Kidney capillary endothelial cell (primary cell): ENCODE data around the gene RALA.
A peak's percentile ranks its signal among the peaks of the same experiment; 100 is the strongest.

ENCODE experiments used
- DNase-seq: peaks from one replicate; pipeline ENCODE4 v3.0.0-alpha.2; 2018; ENCODE audit warnings: low spot score

RALA gene, protein sequence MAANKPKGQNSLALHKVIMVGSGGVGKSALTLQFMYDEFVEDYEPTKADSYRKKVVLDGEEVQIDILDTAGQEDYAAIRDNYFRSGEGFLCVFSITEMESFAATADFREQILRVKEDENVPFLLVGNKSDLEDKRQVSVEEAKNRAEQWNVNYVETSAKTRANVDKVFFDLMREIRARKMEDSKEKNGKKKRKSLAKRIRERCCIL

DNA sequence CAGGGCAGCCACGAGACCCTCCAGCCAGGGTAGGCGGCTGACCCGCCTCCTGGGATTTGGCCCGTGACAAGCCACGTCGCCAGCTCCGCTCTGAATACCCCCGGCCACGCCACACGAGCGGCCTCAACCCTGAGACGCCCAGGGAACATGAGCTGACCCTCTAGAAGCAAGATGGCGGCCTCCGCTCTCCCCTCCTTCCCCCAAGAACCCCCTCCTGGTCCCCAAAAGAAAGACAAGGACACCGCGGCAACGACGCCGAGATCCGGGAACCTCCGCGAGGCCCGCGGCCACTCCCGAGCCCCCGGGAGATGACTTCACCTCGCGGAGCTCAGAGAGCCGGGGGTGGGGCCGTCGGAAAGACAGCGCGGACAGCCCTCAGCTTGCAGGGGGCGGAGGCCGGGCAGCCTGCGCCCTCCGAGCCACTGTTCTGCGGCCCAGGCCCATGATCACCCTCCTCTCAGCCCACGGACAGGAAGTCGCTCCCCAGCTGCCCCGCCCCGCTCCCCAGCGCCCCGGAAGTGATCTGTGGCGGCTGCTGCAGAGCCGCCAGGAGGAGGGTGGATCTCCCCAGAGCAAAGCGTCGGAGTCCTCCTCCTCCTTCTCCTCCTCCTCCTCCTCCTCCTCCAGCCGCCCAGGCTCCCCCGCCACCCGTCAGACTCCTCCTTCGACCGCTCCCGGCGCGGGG is at the start of gene RALA:
RALA (plus strand) TSS at position 526 of the 685 bp plus-strand sequence. CDS start 63,096 bp downstream, outside the sequence.
- DNase-seq, result peak; percentile 70

DNA sequence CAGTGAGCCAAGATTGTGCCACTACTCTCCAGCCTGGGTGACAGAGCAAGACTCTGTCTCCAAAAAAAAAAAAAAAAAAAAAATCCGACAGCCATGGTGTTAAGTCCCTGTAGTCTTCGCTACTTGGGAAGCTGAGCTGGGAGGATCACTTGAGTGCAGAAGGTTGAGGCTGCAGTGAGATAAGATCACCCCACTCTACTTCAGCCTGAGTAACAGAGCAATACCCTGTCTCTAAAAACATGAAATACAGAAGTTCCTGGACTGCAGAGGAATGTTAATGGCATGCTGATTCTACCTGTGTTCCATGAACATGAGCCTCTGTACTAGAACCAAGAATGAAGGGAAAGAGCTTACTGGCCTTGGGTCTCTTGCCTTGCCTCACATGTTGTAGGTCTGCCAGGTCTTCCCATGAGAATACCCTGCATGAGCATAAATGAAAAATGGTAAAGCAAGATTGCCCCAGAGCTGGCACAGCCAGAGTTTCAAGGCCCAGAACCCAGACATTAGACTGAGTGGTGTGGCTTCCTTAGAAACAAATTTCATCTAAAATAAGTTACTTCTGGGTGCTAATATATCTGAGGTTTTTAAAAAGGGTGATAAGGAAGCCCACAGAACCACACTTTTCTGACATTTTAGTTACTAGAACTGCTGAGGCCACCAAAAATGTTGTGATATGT is 48.6 kb upstream of the RALA start:
- no peak for DNase-seq

DNA sequence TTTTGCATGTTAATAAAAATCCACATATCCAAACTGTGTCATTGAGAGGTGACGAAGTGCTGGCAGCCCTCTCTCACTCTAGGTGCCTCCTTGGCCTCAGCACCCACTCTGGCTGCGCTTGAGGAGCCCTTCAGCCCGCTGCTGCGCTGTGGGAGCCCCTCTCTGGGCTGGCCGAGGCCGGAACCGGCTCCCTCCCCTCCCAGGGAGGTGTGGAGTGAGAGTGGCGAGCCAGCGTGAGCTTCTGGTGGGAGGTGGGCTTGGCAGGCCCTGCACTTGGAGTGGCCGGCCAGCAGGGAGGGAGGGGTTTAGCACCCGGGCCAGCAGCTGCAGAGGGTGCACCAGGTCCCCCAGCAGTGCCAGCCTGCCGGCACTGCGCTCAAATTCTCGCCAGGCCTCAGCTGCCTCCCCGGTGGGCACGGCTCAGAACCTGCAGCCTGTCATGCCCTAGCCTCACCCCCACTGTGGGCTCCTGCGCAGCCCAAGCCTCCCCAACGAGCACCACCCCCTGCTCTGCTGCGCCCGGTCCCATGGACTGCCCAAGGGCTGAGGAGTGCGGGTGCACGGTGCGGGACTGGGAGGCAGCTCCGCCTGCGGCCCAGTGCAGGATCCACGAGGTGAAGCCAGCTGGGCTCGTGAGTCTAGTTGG is 46.0 kb upstream of the RALA start:
- DNase-seq, result no peak

DNA sequence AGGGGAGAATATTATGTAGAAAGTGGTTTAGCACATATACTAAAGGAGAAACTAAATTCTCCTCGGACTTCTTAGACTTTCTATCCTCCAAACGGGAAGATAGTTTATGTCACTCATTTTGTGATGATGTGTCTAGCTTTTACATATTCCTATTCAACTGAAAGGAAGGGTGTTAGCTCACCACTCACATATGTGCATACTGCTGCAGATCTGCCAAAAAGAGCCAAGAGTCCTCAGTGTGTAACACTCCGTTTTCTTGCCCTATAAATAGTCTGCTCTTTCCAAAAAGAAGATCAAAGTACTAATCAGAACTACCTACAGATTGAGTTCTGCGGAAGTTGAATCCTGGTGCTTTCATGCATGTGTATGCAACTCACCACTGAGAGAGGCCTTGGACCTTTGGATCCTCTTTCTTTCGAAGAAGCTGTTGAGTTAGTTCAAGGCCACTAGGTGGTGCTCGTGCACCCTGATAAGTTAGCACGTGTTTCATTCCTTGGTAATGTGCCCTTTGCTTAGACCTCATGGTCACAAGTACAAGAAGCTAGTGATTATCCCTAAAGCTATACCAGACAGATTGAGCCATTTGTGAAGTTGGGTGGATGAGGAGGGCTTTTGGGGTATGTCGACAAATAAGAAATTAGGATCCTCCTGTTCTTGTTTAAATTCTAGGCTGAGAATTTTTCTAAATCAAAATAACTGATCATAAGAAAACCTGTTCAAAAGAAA is 43.1 kb upstream of the RALA start:
- DNase-seq, result peak; percentile 91

DNA sequence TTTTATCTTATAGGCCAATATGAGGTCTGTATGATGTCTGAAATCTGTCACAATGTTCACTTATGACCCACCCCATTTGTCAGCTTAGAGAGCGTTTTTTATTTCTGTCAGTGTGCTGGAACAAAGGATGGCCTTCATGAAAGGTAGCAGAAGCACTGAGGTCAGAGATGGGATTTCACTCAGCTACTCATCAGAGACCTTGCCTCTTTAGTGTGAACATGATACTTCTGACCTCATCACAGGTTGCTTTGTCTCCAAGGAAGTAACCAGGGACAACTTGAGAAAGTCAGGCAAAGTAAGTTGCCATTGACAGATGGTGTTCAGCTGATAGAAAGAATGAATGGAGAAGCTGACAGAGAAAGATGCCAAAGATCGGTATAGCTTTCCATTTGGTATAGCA is 40.8 kb upstream of the RALA start:
- DNase-seq, result no peak

DNA sequence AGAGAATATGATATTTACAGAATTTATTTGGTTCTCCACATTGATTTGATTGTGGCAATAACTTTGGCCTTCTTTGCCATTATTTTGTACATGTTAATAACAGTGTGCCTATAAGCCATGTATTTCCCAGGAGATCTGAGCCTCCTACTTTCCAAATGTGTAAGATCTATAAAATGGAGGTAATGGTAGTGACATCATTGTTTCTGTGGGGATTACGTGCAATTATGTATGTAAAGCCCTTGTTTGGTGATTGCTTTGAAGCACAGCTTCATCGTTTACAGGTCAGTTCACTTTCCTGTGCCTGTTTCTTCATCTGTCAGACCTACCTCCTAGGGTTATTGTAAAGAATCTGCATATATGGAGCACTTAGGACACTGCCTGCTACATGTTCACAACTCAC is 39.8 kb upstream of the RALA start:
- no peak for DNase-seq

DNA sequence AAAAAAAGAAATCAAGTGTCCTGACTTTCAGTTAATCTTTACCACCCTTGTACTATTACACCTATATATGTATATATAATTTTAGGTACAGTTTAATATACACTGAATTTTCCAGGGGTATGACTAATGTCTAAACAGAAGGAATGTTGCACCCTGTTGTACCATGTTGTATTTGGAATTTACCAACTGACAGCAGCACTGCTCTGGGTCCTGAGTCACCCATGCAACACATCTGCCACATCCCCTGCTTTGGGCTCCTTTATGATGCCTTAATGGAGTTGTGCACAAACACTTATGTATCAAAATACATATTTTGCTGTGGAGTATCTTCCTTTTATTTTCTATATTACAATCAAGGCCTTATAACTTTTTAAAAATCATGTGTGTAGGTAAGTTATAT is 36.0 kb upstream of the RALA start:
- DNase-seq, result no peak

DNA sequence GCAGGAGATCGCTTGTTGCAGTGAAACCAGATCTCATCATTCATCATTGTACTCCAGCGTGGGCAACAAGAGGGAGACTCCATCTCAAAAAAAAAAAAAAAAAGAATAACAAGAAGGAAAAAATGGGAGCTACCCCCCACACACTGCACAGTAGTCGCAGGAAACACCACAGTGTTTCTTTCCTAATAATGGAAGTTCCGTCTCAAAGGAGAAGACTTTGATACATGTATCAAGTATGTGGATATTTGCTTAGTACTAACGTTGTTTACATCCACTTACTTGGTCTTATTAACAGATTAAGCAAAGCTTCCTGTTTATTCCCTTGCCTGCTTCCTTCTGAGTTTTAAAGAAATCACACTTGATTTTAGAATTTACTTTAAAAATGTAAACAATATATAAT is 35.0 kb upstream of the RALA start:
- DNase-seq, result no peak

DNA sequence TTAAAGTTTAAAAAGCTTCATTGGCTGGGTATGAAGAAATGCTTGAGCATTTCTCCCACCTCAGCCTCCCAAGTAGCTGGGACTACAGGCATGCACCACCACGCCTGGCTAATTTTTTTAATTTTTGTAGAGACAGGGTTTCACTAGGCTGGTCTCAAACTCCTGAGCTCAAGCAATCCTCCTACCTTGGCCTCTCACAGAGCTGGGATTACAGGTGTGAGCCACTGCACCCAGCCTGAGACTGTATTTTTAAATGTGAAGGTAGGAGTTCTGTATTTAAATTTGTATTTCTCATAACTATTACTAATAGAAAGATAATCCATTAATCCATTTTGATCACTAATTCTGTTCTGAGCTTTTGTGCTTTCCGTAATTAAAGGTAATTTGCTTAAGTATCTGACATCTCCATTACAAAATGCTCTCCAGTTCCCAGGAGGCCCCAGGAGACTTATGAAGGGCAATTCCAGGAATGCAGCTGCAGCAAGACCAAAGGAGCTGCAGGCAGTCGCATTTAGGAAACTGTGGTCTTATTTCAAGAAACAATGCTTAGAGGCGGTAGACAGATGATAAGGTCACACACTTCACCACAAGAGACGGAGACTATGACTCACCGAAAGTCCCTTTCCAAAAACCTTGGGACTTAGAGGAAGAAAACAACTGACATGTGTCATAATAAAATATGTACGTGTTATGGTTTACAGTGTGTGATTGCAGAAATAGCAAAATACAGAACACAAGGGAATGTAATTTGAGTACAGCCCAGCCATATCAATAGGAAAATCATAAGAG is 33.9 kb upstream of the RALA start:
- DNase-seq, result peak; percentile 97

DNA sequence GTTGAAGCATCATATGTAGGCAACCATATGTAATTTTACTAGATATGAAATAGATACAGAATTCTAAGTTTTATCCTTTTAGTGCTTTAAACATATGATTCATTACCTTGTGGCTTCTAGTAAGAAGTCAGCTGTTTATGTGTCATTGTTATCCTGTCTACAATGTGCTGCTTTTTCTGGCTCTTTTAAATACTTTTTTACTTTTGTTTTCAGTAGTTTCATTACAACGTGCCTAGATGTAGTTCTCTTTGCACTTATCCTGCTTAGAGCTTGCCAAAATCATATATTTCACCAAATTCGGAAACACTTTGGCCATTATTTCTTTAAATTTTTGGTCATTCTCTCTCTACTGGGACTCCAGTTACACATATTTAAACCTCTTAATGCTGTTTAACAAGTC is 30.8 kb upstream of the RALA start:
- peak; percentile 81 for DNase-seq

DNA sequence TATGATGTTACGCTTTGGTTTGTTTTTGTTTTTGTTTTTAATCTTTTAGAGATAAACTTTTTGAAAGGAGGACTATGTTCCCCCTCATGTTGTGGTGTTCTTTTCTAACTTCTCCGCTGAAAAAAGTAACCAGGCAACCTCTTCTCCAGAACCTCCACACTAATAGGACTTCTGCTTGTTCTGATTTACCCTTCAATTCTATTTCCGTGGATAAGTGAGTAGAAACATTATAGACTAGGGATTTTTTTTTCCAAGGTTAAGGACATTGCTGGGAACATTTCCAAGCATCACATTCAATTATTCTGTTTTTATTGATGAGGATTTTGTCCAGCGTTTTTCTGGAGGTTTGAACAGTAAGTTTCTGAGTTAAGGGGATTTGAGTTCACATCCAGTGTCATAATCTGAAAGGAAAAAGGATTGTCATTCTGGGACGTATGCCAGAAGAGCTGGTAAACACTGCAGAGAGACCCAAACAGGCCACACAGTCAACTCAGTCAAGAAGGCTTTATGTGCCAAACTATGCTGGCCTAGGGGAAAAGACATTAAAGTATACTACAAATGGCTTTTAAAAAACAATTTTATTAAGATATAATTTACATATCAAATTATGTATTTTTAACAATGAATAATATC is 28.3 kb upstream of the RALA start:
- no peak for DNase-seq

DNA sequence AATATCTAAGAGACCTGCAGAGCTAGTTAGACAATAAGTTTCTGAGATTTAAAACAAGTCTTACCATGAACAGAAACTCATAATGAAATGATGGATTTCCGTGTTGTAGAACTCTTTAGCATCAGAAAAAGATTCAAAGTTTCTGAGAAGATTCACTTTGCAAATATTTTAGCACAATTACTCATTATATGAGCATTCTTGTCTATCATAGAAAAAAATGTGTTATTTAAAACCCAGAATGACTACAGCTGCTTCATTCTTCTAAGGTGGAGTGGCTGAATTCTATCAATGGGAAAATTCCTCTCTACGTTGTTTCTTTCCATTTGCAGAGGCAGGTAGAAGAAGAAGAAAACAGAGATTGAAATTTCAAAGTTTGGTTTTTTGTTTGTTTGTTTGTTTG is 21.0 kb upstream of the RALA start:
- DNase-seq, result no peak

DNA sequence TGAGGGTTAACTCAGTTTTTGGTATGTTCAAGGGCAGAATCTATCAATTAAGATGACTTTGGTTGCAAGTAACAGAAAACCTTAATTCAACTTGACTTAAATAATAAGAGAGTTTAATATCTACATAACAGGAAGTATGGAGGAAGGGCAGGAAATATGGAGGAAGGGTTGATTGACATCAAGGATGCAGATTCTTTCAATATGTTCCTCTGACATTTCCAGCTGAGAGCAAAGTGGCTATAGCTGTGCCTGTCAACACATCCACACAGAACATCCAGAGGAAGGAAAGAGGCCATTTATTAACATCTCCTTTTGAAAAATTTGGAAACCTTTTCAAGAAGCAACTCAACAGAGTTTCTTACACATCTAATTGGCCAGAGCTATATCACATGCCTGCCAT is 19.4 kb upstream of the RALA start:
- DNase-seq, result no peak

DNA sequence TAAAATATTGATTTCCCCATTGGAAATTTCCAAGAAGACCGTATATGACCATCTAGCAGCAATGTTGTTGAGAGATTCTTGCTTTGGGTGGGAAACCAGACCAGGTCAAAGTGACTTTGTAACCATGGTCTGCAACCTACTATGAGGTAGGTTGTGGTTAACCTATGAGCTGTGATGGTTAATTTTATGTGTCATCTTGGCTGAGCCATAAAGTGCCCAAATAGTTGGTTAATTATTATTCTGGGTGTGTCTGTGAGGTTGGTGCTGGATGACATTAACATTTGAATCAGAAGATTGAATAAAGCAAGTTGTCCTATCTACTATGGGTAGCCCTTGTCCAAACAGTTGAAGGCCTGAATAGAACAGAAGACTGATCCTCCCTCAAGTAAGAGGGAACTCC is 18.3 kb upstream of the RALA start:
- no peak for DNase-seq

DNA sequence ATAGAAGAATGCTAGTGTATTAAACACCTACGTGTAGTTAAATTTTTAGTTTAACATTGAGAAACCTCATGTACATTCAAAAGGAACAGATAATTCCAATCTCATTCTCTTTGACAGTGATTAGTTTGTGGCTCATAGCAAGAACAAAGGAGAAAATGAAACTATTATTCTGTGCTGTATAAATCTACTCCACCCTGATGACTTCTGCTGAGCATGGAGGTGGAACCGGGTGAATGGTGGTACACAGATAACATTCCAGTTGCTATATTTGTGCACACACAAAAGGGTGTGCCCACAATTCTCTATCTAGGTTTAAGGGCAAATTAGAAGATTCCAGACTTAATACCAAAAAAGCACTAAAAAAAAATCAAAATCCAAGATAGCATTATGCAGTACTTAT is 17.0 kb upstream of the RALA start:
- DNase-seq, result no peak

DNA sequence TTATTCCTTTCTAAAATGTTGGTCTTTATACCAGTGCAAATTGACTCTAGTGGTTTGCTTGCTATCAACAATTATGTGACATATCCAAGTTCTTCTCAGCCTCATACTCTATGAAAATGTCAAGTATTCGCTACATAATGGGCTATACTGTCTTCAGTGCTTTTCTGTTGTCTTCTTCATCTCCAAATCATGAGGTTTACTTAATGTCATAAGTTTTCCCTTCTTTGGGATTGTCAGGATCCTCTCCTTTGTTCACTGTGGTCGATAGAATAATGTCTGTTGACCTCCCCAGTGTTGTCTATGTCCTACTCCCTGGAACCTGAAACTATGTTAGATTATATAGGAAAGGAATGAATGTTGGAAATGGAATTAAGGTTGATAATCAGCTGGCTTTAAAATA is 16.4 kb upstream of the RALA start:
- no peak for DNase-seq

DNA sequence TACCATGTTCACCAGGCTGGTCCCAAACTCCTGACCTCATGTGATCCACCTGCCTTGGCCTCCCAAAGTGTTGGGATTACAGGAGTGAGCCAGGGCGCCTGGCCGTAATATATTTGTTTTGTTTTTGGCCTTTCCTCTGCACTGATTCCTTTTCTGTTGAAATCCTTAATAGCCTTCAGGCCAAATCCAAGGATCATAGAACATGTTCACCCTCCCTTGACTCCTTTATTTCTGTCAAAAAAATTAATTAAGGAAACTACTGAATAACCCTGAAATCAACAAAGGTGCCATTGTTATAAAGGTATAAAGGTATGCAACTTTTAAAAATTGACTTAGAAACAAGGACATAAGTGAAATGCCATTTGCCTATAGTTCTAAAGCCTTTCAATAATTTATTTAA is 15.5 kb upstream of the RALA start:
- no peak for DNase-seq

DNA sequence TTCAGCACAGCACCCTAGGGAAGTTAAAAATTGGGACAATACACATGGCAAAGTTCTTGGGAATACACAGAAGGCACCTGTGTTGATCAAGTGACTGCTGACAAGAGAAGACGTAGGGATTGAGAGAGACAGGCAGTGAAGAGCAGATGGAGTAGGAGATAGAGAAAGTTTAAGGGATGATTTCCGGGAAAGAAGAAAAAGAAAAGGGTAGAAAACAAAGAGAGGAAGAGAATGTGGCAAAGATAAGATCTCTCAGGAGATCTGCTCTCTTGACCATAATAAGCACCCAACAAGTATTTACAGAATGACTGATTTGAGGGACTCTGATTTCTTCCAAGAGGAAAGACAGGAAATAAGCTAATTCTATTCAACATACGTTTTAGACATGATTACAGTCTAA is 15.1 kb upstream of the RALA start:
- no peak for DNase-seq

DNA sequence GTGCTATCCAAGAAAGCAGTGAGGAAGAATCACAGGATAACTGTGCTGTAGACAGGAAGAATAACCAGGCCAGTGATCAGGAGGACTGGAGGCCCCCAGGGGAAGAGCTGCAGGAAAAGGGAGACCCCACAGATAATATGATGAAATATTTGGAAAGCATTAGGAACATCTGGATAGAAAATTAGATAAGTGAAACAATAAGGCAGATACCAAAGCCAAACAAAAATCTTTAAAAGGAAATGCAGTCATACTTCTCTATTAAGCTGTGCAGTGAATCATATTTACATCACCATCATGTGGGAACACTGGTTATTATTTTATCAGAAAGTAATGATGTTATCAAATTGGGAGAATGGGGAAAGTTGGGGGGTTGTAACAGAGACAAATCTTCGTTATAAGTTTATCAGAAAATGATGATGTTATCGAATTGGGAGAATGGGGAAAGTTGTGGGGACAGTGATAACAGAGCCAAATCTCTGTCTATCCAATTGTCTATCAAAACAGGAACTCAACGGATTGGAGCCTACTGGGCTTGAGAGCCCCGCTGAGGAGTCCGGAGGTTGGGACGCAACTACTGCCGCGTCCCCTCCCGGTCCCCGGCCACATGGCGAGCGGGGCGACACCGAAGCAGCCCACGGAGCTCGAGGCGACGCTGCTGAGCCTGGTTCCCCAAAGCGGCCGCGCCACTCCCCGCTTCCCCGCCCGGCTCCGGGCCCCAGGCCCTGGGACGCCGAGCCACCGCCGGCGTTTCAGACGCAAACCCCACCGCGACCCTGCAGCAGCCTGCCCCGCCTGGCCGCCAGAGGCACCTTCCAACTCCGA is 14.0 kb upstream of the RALA start:
- DNase-seq, result peak; percentile 90

DNA sequence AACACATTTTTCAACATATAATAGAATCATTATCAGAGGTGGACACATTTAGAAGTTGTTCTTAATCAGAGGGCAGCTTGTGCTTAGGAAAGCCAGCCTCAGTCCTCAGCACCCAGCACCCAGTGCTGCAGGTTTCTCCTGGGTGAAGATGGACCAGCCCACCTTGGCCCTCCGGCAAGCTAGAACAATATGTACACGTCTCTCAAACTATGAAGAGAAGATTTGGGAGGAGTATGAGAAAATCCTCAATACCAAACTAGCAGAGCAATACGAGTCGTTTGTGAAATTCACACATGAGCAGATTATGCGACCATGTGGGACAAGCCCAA is 13.5 kb upstream of the RALA start:
- no peak for DNase-seq
